ENCODE data around the gene PRF1.

The PRF1 gene

DNA sequence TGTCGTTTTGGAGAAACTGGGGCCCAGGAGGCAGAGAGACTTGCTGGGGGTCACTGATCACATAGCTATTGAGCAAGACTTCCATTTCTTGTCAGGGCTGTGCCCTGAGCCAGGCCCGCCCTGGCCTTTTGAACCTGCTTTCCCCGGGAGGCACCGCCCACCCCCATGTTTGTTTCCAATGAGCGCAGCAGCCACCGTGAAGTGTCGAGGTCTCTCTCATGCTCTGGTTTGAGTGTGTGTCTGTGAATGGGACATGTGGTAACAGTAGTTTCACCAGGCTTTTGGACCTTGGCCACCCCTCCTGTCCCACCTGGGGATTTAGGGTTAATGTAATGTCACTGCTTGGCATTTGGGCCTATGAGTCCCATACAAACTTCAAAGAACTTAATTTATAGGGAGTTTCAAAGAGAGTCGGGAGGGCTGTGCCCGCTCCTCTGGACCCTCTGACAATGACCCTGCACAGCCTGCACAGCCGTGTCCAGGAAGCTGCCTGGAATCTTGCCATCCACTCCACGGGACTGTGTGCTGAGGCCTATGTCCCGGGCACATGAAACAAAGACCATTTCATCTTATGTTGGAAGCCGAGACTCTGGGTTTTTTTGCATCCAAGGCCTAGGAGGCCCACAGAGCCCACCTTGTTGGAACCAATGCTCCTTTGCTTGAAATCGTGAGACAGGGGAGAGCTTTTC lies 6.3 kb downstream of the PRF1 start:
- no peak for DNase-seq (ENCODE audit: low read depth)
- TF ChIP-seq, protein P1, sequence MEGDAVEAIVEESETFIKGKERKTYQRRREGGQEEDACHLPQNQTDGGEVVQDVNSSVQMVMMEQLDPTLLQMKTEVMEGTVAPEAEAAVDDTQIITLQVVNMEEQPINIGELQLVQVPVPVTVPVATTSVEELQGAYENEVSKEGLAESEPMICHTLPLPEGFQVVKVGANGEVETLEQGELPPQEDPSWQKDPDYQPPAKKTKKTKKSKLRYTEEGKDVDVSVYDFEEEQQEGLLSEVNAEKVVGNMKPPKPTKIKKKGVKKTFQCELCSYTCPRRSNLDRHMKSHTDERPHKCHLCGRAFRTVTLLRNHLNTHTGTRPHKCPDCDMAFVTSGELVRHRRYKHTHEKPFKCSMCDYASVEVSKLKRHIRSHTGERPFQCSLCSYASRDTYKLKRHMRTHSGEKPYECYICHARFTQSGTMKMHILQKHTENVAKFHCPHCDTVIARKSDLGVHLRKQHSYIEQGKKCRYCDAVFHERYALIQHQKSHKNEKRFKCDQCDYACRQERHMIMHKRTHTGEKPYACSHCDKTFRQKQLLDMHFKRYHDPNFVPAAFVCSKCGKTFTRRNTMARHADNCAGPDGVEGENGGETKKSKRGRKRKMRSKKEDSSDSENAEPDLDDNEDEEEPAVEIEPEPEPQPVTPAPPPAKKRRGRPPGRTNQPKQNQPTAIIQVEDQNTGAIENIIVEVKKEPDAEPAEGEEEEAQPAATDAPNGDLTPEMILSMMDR (IDR thresholded peaks at IDR 0.05; ENCODE audit: insufficient read depth, low read depth, low read length, missing control alignments), result no peak
- H3K4me3 ChIP-seq (ENCODE audit: low read depth, low read length), result no peak overlapping the region

DNA sequence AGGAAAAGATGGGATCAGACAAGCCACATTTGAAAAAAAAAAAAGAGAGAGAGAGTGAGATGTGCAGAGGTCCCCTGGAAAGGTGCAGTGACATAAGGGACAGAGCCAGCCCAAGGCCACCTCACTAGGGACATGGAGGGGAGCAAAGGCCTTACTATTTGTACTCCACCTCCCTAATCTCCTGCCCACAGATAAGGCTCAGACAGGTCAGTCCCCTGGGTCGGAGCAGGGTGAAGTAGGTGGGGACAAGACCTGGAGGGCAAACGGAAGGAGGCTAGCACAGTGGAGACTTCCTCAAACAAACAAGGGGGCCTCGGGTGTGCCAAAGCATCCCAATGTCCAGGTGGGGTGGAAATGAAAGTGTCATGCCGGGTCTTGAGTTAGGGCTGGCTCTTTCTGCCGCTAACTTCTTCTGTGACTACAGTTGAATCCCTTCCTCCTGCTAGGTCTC lies 7.0 kb downstream of the PRF1 start:
- H3K4me3 ChIP-seq (ENCODE audit: low read depth, low read length), result no peak overlapping the region
- TF ChIP-seq, protein P1 (IDR thresholded peaks at IDR 0.05; ENCODE audit: insufficient read depth, low read depth, low read length, missing control alignments), result no peak
- no peak for DNase-seq (ENCODE audit: low read depth)

DNA sequence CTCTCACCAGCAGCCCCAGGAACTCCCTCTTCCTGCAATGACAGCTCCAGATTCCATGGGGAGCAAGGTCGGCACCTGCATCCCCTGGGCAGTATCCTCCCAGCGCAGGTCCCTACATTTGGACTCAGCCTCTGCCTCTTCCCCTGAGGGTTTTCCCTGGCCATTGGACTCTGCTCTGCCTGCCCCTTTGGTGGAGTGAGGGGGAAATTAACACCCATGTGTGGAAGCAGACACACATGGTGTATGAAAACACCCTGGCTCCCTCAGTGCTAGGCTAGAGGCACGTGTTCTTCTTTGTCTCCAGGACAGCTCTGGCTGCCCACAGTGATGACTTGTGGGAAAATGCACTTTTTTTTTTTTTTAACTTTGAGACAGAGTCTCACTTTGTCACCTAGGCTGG lies 8.4 kb downstream of the PRF1 start:
- TF ChIP-seq, protein P1 (IDR thresholded peaks at IDR 0.05; ENCODE audit: insufficient read depth, low read depth, low read length, missing control alignments), result no peak
- H3K4me3 ChIP-seq (ENCODE audit: low read depth, low read length), result no peak overlapping the region
- DNase-seq (ENCODE audit: low read depth), result no peak

DNA sequence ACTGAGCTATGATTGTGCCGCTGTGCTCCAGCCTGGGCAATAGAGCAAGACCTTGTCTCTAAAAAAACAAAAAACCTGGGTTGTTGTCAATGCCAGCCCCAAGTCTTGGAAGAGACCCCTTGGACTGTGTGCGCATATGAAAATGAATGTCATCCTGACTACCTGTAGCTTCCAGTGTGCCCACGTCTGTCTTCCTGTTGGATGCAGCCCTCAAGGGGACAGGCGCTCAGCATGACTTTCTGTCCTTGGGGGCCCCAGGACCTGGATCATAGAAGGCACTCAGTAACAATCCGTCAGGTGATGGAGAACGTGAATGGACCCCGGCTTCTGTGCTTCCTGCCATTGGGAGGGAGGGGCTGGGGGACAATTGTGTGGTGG lies 9.0 kb downstream of the PRF1 start:
- DNase-seq (ENCODE audit: low read depth), result no peak
- no peak overlapping the region for H3K4me3 ChIP-seq (ENCODE audit: low read depth, low read length)
- TF ChIP-seq, protein P1 (IDR thresholded peaks at IDR 0.05; ENCODE audit: insufficient read depth, low read depth, low read length, missing control alignments), result no peak

DNA sequence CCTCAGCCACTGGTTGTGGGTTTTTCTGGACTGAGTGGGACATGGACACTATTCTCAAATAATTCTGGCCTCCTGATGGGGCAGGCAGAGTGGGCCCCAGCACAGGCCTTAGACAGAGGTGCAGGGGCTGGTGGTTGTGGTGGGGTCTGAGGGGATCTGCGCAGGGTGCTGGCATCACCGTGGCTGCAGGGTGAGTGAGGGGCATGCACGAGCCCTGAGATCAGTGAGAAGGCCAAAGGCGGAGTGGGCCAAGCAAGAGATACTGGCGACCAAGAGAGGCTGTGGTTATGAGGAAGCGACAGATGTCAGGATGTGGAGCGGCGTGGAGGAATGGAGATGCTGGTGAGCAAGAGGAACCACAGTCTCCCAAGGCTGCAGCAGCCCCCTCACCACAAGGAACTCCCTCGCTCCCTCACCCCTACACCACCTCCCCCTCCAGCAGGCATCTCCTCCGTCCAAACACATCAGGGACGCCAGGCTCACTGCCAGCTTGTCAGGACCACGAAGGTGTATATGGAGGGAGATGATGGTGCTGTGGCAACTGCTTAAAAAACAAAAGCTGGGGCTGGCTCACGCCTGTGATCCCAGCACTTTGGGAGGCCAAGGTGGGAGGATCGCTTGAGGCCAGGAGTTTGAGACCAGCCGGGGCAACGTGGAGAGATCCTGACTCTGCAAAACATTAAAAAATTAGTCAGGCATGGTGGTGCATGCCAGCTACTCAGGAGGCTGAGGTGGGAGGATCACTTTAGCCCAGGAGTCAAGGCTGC lies 9.6 kb downstream of the PRF1 start:
- TF ChIP-seq, protein P1 (IDR thresholded peaks at IDR 0.05; ENCODE audit: insufficient read depth, low read depth, low read length, missing control alignments), result no peak
- no peak for DNase-seq (ENCODE audit: low read depth)
- no peak overlapping the region for H3K4me3 ChIP-seq (ENCODE audit: low read depth, low read length)

DNA sequence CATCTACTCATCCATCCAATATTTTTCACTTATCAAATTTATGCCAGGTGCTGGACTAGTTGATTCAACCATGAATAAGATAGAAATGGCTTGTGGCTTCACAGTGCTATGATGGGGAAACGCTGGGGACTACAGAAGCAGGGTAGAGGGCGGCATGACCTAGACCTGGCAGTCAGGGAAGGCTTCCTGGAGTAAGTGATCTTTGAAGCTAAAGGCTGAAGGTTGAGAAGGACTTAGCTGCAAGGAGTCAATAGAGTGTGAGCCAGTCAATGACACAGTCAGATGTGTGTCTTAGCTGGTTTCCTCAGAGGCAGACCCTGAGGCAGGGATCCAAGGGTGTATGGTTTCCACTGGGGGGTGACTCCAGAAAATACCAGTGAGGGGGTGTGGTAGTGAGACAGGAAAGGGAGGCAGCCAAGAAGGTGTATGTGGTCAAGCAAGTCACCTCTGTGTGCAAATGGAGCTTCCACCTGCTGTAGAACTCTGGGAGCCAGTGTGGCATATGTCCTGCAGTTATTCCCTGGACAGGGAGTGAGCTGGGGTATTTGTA lies 10.3 kb downstream of the PRF1 start:
- no peak overlapping the region for H3K4me3 ChIP-seq (ENCODE audit: low read depth, low read length)
- DNase-seq (ENCODE audit: low read depth), result no peak
- TF ChIP-seq, protein P1 (IDR thresholded peaks at IDR 0.05; ENCODE audit: insufficient read depth, low read depth, low read length, missing control alignments), result no peak
